ENCODE measurements around the gene TPM3. TPM values are rescaled to one million over a fixed set of nuclear protein-coding genes. Genes with fewer than 3 reads are reported as not detected.
A peak's percentile ranks its signal among the peaks of the same experiment; 100 is the strongest.

TPM3 gene
- total and polyA plus RNA-seq, 2 donors (not counting 1 experiment from before 2014, with no cell fraction given) = 186 to 300 TPM

DNA sequence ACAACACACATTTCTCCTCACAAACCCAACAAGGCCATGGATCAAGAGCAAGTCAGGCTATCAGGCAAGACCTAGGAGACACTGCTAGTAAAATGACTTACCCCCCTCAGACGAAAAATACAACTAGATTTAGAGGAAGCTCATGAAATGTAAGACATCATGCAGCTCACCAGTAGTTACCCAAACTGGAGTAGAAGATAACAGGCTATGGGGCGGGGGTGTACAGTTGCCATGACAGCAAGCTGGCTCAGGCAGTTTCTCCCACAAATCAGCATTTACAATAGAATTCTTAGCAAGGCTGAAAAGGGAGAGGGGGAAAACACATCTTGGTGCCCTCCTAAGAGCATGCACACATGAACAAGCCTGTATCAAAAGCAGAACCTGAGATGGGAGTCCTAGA, 13.9 kb downstream of the TPM3 start:
- no peaks in the 10 kb centered on the region for H3K9me3 Mint-ChIP-seq (ENCODE audit: insufficient read depth)
- DNase-seq (no peak), ATAC-seq (ENCODE audit: low read depth) (no peak)
- Histone ChIP-seq H3K4me2 (replicated peaks; ENCODE audit: low read depth, low read length, poor library complexity, severe bottlenecking) (peak overlapping the region; percentile 96), H3K4me3 (ENCODE audit: control extremely low read depth in 1 of 5, extremely low read depth in 1 of 5, insufficient read depth in 1 of 5, low read depth in 2 of 5, low read length in 4 of 5) (no peak overlapping the region), H3K9me3 (ENCODE audit: control extremely low read depth in 1 of 3, control insufficient read depth in 2 of 3, insufficient read depth in 1 of 3, low read length in 2 of 3) (no peaks in the 10 kb centered on the region), H3K9ac (ENCODE audit: low read length) (peak overlapping the region; percentile 9), H2AFZ (ENCODE audit: insufficient read depth, low read depth, low read length, poor library complexity, severe bottlenecking) (no peak overlapping the region), H3K36me3 (replicated peaks in 1 of 2; ENCODE audit: control extremely low read depth in 1 of 2, control insufficient read depth in 1 of 2, extremely low read depth in 1 of 2, insufficient read depth in 2 of 2, low read length in 1 of 2) (peaks cover 12 to 51% of the 10 kb centered on the region in 2 experiments), H3K79me2 (ENCODE audit: control insufficient read depth, insufficient read depth, low read length) (peaks cover 99% of the 10 kb centered on the region), H3K4me1 (ENCODE audit: control insufficient read depth in 2 of 2, insufficient read depth in 2 of 2, low read length in 2 of 2) (peaks cover 59 to 63% of the 10 kb centered on the region in 2 donors), H3K27me3 (replicated peaks in 1 of 4; ENCODE audit: control extremely low read depth in 1 of 4, control insufficient read depth in 3 of 4, insufficient read depth in 4 of 4, low read length in 3 of 4) (no peaks in the 10 kb centered on the region), H3K27ac (ENCODE audit: low read length in 2 of 2) (peak overlapping the region in 1 of 2 donors; percentile 94), H4K20me1 (ENCODE audit: control insufficient read depth, insufficient read depth, low read length, poor library complexity, severe bottlenecking) (peaks cover 81% of the 10 kb centered on the region)
- intact Hi-C loops (cut with micrococcal nuclease) = no loop called here
- peak overlapping the region; percentile 49 for H3K4me3 Mint-ChIP-seq
- H3K27me3 Mint-ChIP-seq = no peaks in the 10 kb centered on the region
- peaks cover 75% of the 10 kb centered on the region for H3K4me1 Mint-ChIP-seq
- no CpG with 5 or more reads among the region's 2 CpGs for WGBS (ENCODE audit: insufficient coverage)
- ChIA-PET POLR2A (interaction anchor here (0.6 to 1.2 kb wide), 2 partner anchors 23 to 25 kb away, joined by 3 to 5 read pairs; partner anchors contain the start of gene NUP210L), CTCF (interaction anchor here (0.9 to 1.5 kb wide), 2 partner anchors 21 to 434 kb away, joined by 4 to 6 read pairs; no protein-coding TSS in a partner anchor)
- H3K27ac Mint-ChIP-seq = peak overlapping the region; percentile 69
- no peak for TF ChIP-seq EZH2 (IDR thresholded peaks at IDR 0.05; ENCODE audit: borderline replicate concordance, insufficient read depth, low read depth, low read length, poor library complexity, severe bottlenecking)

DNA sequence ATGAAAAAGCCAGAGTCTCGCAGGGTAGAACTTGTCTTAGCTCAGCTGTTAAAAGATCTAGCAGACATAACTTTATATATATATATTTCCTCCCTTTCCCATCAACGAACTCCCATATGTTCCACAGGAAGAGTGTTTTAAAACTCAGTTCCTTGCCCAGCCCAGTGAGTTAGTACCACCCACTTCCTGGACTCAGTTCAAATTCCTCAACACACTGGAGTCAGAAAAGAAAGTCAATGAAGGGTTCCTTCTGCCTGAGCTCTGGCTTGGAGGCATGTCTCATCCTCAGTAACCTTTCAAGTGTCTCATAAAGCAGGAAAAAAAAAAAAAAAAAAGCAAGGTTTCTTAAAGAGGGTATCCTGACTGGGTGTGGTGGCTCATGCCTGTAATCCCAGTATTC, 15.6 kb downstream of the TPM3 start:
- ATAC-seq (ENCODE audit: low read depth) = no peak
- WGBS (ENCODE audit: insufficient coverage) = no CpG with 5 or more reads among the region's 2 CpGs
- no peaks in the 10 kb centered on the region for H3K9me3 ChIP-seq (ENCODE audit: control extremely low read depth in 1 of 3, control insufficient read depth in 2 of 3, insufficient read depth in 1 of 3, low read length in 2 of 3)
- peaks cover 52 to 55% of the 10 kb centered on the region in 2 donors for H3K4me1 ChIP-seq (ENCODE audit: control insufficient read depth in 2 of 2, insufficient read depth in 2 of 2, low read length in 2 of 2)
- peak overlapping the region in 1 of 2 donors; percentile 94 for H3K27ac ChIP-seq (ENCODE audit: low read length in 2 of 2)
- H3K4me1 Mint-ChIP-seq = peaks cover 63% of the 10 kb centered on the region
- TF ChIP-seq, protein P1, sequence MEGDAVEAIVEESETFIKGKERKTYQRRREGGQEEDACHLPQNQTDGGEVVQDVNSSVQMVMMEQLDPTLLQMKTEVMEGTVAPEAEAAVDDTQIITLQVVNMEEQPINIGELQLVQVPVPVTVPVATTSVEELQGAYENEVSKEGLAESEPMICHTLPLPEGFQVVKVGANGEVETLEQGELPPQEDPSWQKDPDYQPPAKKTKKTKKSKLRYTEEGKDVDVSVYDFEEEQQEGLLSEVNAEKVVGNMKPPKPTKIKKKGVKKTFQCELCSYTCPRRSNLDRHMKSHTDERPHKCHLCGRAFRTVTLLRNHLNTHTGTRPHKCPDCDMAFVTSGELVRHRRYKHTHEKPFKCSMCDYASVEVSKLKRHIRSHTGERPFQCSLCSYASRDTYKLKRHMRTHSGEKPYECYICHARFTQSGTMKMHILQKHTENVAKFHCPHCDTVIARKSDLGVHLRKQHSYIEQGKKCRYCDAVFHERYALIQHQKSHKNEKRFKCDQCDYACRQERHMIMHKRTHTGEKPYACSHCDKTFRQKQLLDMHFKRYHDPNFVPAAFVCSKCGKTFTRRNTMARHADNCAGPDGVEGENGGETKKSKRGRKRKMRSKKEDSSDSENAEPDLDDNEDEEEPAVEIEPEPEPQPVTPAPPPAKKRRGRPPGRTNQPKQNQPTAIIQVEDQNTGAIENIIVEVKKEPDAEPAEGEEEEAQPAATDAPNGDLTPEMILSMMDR (IDR thresholded peaks at IDR 0.05) = no peak
- TF ChIP-seq EZH2 (IDR thresholded peaks at IDR 0.05; ENCODE audit: borderline replicate concordance, insufficient read depth, low read depth, low read length, poor library complexity, severe bottlenecking) = no peak
- no peak overlapping the region for H3K9ac ChIP-seq (ENCODE audit: low read length)
- H3K79me2 ChIP-seq (ENCODE audit: control insufficient read depth, insufficient read depth, low read length) = peaks cover 99% of the 10 kb centered on the region
- no peak overlapping the region for H3K4me3 ChIP-seq (ENCODE audit: control extremely low read depth in 1 of 5, extremely low read depth in 1 of 5, insufficient read depth in 1 of 5, low read depth in 2 of 5, low read length in 4 of 5)
- ChIA-PET POLR2A (interaction anchor here (0.7 kb wide), 1 partner anchor 18 kb away, joined by 6 read pairs; no protein-coding TSS in a partner anchor), CTCF (interaction anchor here (0.6 to 1.8 kb wide), 2 partner anchors 9 to 754 kb away, joined by 3 to 6 read pairs; no protein-coding TSS in a partner anchor)
- DNase-seq = no peak
- H3K27me3 ChIP-seq (replicated peaks in 1 of 4; ENCODE audit: control extremely low read depth in 1 of 4, control insufficient read depth in 3 of 4, insufficient read depth in 4 of 4, low read length in 3 of 4) = no peaks in the 10 kb centered on the region
- no peaks in the 10 kb centered on the region for H3K9me3 Mint-ChIP-seq (ENCODE audit: insufficient read depth)
- intact Hi-C loops (cut with micrococcal nuclease) = no loop called here
- H3K4me3 Mint-ChIP-seq = peak overlapping the region; percentile 38
- peak overlapping the region; percentile 29 for H3K4me2 ChIP-seq (replicated peaks; ENCODE audit: low read depth, low read length, poor library complexity, severe bottlenecking)
- no peak overlapping the region for H3K27ac Mint-ChIP-seq
- peaks cover 28 to 68% of the 10 kb centered on the region in 2 experiments for H3K36me3 ChIP-seq (replicated peaks in 1 of 2; ENCODE audit: control extremely low read depth in 1 of 2, control insufficient read depth in 1 of 2, extremely low read depth in 1 of 2, insufficient read depth in 2 of 2, low read length in 1 of 2)
- peaks cover 96% of the 10 kb centered on the region for H4K20me1 ChIP-seq (ENCODE audit: control insufficient read depth, insufficient read depth, low read length, poor library complexity, severe bottlenecking)
- H2AFZ ChIP-seq (ENCODE audit: insufficient read depth, low read depth, low read length, poor library complexity, severe bottlenecking) = no peak overlapping the region
- no peaks in the 10 kb centered on the region for H3K27me3 Mint-ChIP-seq
